CMK (cell line): Measurements from ENCODE around the gene EDN3.

ENCODE experiments used
- DNase-seq: peaks from one replicate; pipeline ENCODE4 v3.0.0-alpha.2; 2010; ENCODE audit warnings: low read depth

EDN3 gene

GRCh38 chr20:59300333-59301081, at the start of gene EDN3:
Gene EDN3 (plus strand): TSS chr20:59300611. CDS start chr20:59300813, 202 bp downstream.
- DNase-seq = no peak

GRCh38 chr20:59253325-59253724, 47.1 kb upstream of the EDN3 start:
- DNase-seq = no peak

- DNase-seq = no peak
Measured at GRCh38 chr20:59253779-59254319, 46.6 kb upstream of the EDN3 start.

GRCh38 chr20:59255256-59255655, 45.2 kb upstream of the EDN3 start:
- DNase-seq = no peak

- no peak for DNase-seq
Measured at GRCh38 chr20:59258221-59258621, 42.2 kb upstream of the EDN3 start.

GRCh38 chr20:59259946-59260345, 40.5 kb upstream of the EDN3 start:
- no peak for DNase-seq

- no peak for DNase-seq
Measured at GRCh38 chr20:59265298-59265697, 35.1 kb upstream of the EDN3 start.

- no peak for DNase-seq
Measured at GRCh38 chr20:59268870-59269269, 31.5 kb upstream of the EDN3 start.

GRCh38 chr20:59269411-59270025, 30.9 kb upstream of the EDN3 start:
- no peak for DNase-seq

GRCh38 chr20:59270380-59270779, 30.0 kb upstream of the EDN3 start:
- DNase-seq = no peak

GRCh38 chr20:59273739-59274357, 26.6 kb upstream of the EDN3 start:
- DNase-seq = no peak

- no peak for DNase-seq
Measured at GRCh38 chr20:59276938-59277337, 23.5 kb upstream of the EDN3 start.

GRCh38 chr20:59284470-59284869, 15.9 kb upstream of the EDN3 start:
- no peak for DNase-seq

GRCh38 chr20:59289994-59290393, 10.4 kb upstream of the EDN3 start:
- no peak for DNase-seq

GRCh38 chr20:59291740-59292383, 8.5 kb upstream of the EDN3 start:
- DNase-seq = no peak

GRCh38 chr20:59295531-59295930, 4.9 kb upstream of the EDN3 start:
- DNase-seq = no peak

GRCh38 chr20:59297686-59298085, 2.7 kb upstream of the EDN3 start:
- DNase-seq = no peak

- no peak for DNase-seq
Measured at GRCh38 chr20:59299945-59300332, 472 bp upstream of the EDN3 start.

GRCh38 chr20:59301343-59302007, 1.1 kb downstream of the EDN3 start:
- no peak for DNase-seq

- DNase-seq = no peak
Measured at GRCh38 chr20:59305908-59306655, 5.7 kb downstream of the EDN3 start.

GRCh38 chr20:59307270-59307669, 6.9 kb downstream of the EDN3 start:
- DNase-seq = no peak
